Testis (tissue), 2 donors: Measurements from ENCODE around the gene DPH2.

Experiments used
- POLR2A ChIP-seq: fragments of 450-650 bp; IDR thresholded peaks from one replicate; pipeline ENCODE4 v1.6.1; 2017; ENCODE audit warnings: antibody characterized with exemption, mild to moderate bottlenecking, moderate library complexity
- TF ChIP-seq, protein P1 (sequence below), 3 experiments: fragments of 450-650 bp in 2 of 3; fragments of 200-600 bp in 1 of 3; sonication (generic) in 1 of 3; IDR thresholded peaks; one replicate each; pipeline ENCODE4 v1.5.1; 2016 to 2019; ENCODE audit warnings: antibody characterized with exemption in 3 of 3, mild to moderate bottlenecking in 2 of 3, moderate library complexity in 1 of 3

DNA sequence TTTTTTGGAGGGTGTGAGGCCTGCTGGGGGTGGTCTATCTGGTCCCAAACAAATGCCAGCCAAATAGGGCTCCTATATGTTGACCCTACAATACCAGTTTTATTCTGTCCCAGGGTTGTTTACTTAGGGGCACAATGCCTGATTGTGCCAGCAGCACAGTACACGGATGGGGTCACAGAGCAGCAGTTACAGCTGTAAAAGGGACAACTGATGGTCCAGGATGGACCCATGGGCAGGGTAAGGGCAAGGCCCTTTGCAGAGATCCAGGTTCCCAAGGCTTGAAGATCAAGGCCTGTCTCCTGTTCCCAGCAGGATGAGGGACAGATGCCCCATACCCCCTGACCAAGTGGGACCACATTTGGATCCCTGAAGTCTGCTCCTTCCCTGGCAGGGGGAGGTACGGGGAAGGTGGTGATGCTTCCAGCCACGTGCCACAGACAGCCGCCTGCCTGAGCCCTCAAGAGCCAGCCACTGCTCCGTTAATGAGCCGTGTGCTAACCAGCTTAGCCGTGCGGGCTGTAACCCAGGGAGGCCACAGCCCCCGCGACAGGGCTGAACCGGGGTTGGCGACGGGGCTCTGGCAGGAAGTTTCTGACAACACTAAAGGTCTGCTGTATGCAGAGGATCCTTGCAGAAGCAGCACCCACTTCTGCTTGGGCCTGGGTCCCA is 43.3 kb downstream of the DPH2 start:
- TF ChIP-seq, protein P1, sequence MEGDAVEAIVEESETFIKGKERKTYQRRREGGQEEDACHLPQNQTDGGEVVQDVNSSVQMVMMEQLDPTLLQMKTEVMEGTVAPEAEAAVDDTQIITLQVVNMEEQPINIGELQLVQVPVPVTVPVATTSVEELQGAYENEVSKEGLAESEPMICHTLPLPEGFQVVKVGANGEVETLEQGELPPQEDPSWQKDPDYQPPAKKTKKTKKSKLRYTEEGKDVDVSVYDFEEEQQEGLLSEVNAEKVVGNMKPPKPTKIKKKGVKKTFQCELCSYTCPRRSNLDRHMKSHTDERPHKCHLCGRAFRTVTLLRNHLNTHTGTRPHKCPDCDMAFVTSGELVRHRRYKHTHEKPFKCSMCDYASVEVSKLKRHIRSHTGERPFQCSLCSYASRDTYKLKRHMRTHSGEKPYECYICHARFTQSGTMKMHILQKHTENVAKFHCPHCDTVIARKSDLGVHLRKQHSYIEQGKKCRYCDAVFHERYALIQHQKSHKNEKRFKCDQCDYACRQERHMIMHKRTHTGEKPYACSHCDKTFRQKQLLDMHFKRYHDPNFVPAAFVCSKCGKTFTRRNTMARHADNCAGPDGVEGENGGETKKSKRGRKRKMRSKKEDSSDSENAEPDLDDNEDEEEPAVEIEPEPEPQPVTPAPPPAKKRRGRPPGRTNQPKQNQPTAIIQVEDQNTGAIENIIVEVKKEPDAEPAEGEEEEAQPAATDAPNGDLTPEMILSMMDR (IDR thresholded peaks at IDR 0.05) = no peak
- TF ChIP-seq POLR2A = no peak
